Panc1 (cell line): ENCODE measurements around the gene TRPM5. TPM values are rescaled to one million over a fixed set of nuclear protein-coding genes. Genes with fewer than 3 reads are reported as not detected.

ENCODE experiments used
- ATAC-seq: fragments of 200-7000 bp; cut with Tn5 transposase; 2 replicates; pipeline ENCODE4 v1.9.1; 2020; ENCODE audit warnings: mild to moderate bottlenecking, moderate library complexity
- BruUV-seq: library from RNA; stranded (reverse); fragments of 400-500 nt; replicated peaks from 2 replicates; lab custom pipeline; 2021; lab: Mats Ljungman, UMichigan
- CTCF ChIA-PET: fragments of 300-600 bp; sonication (Branson Sonifier 250); formaldehyde crosslinking; loops from one replicate; lab custom pipeline; 2022; ENCODE audit warnings: antibody characterized with exemption; lab: Charles Lee
- POLR2A ChIA-PET: fragments of 300-600 bp; sonication (Branson Sonifier 250); formaldehyde crosslinking; loops from one replicate; lab custom pipeline; 2022; ENCODE audit warnings: antibody characterized with exemption; lab: Charles Lee
- DNase-seq: peaks from one replicate; pipeline ENCODE4 v3.0.0-alpha.2; 2010; ENCODE audit warnings: low read depth, low spot score
- H3K27ac ChIP-seq: 2 replicates; pipeline ENCODE4 v1.5.1; 2011; ENCODE audit warnings: mild to moderate bottlenecking, low read length, inconsistent platforms
- H3K27me3 ChIP-seq: fragments of 200-500 bp; sonication (Bioruptor generic); 2 replicates; pipeline ENCODE4 v1.6.0; 2014; ENCODE audit warnings: low read length, inconsistent platforms; ENCODE audit not compliant: control insufficient read depth, insufficient read depth
- H3K36me3 ChIP-seq: fragments of 200-500 bp; sonication (Bioruptor generic); 2 replicates; pipeline ENCODE4 v1.5.1; 2014; ENCODE audit warnings: inconsistent platforms, mild to moderate bottlenecking, low read length, moderate library complexity; ENCODE audit not compliant: control insufficient read depth, insufficient read depth
- H3K4me1 ChIP-seq: 2 replicates; pipeline ENCODE4 v1.5.1; 2011; ENCODE audit warnings: inconsistent platforms, mild to moderate bottlenecking, low read length, moderate library complexity; ENCODE audit not compliant: control insufficient read depth, insufficient read depth
- H3K4me3 ChIP-seq, 2 experiments: 2 replicates each; pipeline ENCODE4 v1.5.1; 2011 to 2012; ENCODE audit warnings: low read depth in 2 of 2, low read length in 2 of 2, mild to moderate bottlenecking in 2 of 2, inconsistent platforms in 1 of 2, moderate library complexity in 1 of 2
- H3K9me3 ChIP-seq: fragments of 200-500 bp; sonication (Bioruptor generic); 2 replicates; pipeline ENCODE4 v1.5.1; 2014; ENCODE audit warnings: low read depth, mild to moderate bottlenecking, inconsistent platforms, low read length, moderate library complexity; ENCODE audit not compliant: control insufficient read depth, insufficient read depth
- POLR2AphosphoS5 ChIP-seq: IDR thresholded peaks from 2 replicates; pipeline ENCODE4 v1.6.1; 2012; ENCODE audit warnings: mild to moderate bottlenecking, low read depth, low read length, moderate library complexity
- REST ChIP-seq, 2 experiments: IDR thresholded peaks; 2 replicates each; pipeline ENCODE4 v1.6.1; 2011 to 2012; ENCODE audit warnings: low read depth in 2 of 2, control low read depth in 1 of 2, low read length in 1 of 2, mild to moderate bottlenecking in 1 of 2, moderate library complexity in 1 of 2; ENCODE audit not compliant: insufficient read depth in 1 of 2
- SIN3A ChIP-seq: IDR thresholded peaks from 2 replicates; pipeline ENCODE4 v1.6.1; 2012; ENCODE audit warnings: low read depth, mild to moderate bottlenecking, low read length, moderate library complexity, borderline replicate concordance; ENCODE audit not compliant: insufficient read depth
- TCF7L2 ChIP-seq: IDR thresholded peaks from 2 replicates; pipeline ENCODE4 v1.6.1; 2011; ENCODE audit warnings: mild to moderate bottlenecking, low read depth, low read length, inconsistent platforms
- in situ Hi-C: cut with HindIII; loops from 2 replicates; pipeline ENCODE4 v1.10.0; 2016; ENCODE audit warnings: low sequenced_read_pairs, low pct_unique_long_range_greater_than_20kb
- intact Hi-C: fragments of 100-400 bp; cut with micrococcal nuclease; formaldehyde crosslinking; loops from one replicate; pipeline ENCODE4 v1.10.0; 2022; ENCODE audit not compliant: unreplicated experiment
- total RNA-seq: library from RNA; stranded (reverse); gene quantifications from one replicate; pipeline ENCODE4 v1.2.1, GENCODE V29; 2021; ENCODE audit not compliant: unreplicated experiment
- TF ChIP-seq, protein P1 (sequence below): fragments of 450-650 bp; IDR thresholded peaks from 2 replicates; pipeline ENCODE4 v1.5.1; 2017; ENCODE audit warnings: mild to moderate bottlenecking

TRPM5 gene
- total RNA-seq, 1 experiment from 2014 or later, result 0.08 TPM

DNA sequence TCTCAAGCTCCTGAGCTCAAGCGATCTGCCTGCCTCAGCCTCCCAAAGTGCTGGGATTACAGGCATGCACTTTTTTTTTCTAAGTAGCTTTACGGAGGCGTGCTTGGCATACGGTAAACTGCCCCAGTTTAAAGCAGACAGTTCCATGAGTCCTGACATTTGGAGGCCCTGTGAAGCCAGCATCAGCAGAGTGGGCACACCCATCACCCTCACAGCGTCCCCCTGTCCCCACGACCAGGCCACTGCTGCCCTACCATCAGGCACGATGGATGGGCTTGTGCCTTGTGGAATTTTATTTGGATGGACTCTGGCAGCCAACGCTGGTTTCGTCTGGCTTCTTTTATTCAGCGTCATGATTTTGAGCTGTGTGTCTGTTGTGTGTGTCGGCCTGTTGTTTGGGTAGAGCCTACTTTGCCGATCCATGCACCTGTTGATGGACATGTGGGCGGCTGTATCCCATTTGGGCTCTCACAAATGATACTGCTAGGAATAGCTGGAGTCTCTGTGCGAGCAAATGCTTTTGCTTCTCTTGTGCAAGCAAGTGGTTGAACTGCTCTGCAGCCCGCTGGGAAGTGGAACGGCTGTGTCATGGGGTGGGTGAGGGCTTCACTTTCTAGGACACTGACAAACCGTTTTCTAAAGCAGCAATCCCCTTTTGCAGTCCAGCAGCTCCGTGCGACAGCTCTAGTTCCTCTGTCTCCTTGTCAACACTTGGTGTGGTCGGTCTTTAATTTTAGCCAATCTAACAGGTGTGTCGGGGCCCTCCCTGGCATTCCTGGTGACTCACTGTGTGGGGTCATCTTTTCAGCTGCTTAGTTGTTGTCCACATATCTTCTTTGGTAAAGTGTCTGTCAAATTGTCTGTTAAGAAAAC is 24.3 kb upstream of the TRPM5 start:
- Histone ChIP-seq H3K27ac (no peak overlapping the region), H3K4me1 (no peaks in the 10 kb centered on the region), H3K36me3 (no peaks in the 10 kb centered on the region), H3K9me3 (no peaks in the 10 kb centered on the region), H3K4me3 (no peak overlapping the region), H3K27me3 (peaks cover 2% of the 10 kb centered on the region; the same call in 1 of the 2 replicates)
- TF ChIP-seq POLR2AphosphoS5 (no peak), TCF7L2 (no peak), REST (IDR thresholded peaks at IDR 0.05; ENCODE audit: insufficient read depth in 1 of 2, low read depth in 2 of 2, low read length in 1 of 2) (no peak), SIN3A (no peak)
- TF ChIP-seq, protein P1, sequence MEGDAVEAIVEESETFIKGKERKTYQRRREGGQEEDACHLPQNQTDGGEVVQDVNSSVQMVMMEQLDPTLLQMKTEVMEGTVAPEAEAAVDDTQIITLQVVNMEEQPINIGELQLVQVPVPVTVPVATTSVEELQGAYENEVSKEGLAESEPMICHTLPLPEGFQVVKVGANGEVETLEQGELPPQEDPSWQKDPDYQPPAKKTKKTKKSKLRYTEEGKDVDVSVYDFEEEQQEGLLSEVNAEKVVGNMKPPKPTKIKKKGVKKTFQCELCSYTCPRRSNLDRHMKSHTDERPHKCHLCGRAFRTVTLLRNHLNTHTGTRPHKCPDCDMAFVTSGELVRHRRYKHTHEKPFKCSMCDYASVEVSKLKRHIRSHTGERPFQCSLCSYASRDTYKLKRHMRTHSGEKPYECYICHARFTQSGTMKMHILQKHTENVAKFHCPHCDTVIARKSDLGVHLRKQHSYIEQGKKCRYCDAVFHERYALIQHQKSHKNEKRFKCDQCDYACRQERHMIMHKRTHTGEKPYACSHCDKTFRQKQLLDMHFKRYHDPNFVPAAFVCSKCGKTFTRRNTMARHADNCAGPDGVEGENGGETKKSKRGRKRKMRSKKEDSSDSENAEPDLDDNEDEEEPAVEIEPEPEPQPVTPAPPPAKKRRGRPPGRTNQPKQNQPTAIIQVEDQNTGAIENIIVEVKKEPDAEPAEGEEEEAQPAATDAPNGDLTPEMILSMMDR, result no peak
- ChIA-PET POLR2A (no interaction called here), CTCF (no interaction called here)
- DNase-seq (no peak), ATAC-seq (no peak)
- no TSS peak for BruUV-seq
- in situ Hi-C loops, result no loop called here
- intact Hi-C loops, result no loop called here

- CTCF ChIA-PET, result no interaction called here
- TF ChIP-seq, protein P1, result no peak
- TF ChIP-seq POLR2AphosphoS5, result no peak
- no peak for TF ChIP-seq SIN3A
- TF ChIP-seq REST (IDR thresholded peaks at IDR 0.05; ENCODE audit: insufficient read depth in 1 of 2, low read depth in 2 of 2, low read length in 1 of 2), result no peak
- TF ChIP-seq TCF7L2, result no peak
- no peaks in the 10 kb centered on the region for H3K36me3 ChIP-seq
- DNase-seq (no peak), ATAC-seq (no peak)
- no peak overlapping the region for H3K4me3 ChIP-seq
- no peak overlapping the region for H3K27ac ChIP-seq
- no peaks in the 10 kb centered on the region for H3K4me1 ChIP-seq
- intact Hi-C loops, result no loop called here
- POLR2A ChIA-PET, result no interaction called here
- no TSS peak for BruUV-seq
- in situ Hi-C loops, result no loop called here
- no peaks in the 10 kb centered on the region for H3K9me3 ChIP-seq
- peaks cover 2% of the 10 kb centered on the region; the same call in 1 of the 2 replicates for H3K27me3 ChIP-seq
Measured at GRCh38 chr11:2467695-2468055, 23.4 kb upstream of the TRPM5 start.
